IMR-90 (cell line): ENCODE measurements around the gene ADGRG7. TPM values are rescaled to one million over a fixed set of nuclear protein-coding genes. Genes with fewer than 3 reads are reported as not detected.

ENCODE experiments used
- ATAC-seq: fragments of 200-7000 bp; cut with Tn5 transposase; 2 replicates; pipeline ENCODE4 v1.9.1; 2020; ENCODE audit warnings: low read depth, mild to moderate bottlenecking, moderate library complexity
- BruUV-seq: library from RNA; stranded (reverse); fragments of 400-500 nt; replicated peaks from 2 replicates; lab custom pipeline; 2021; lab: Mats Ljungman, UMichigan
- CTCF ChIA-PET: fragments of 300-600 bp; formaldehyde crosslinking; extraction: SDS; loops from one replicate; lab custom pipeline; 2021; ENCODE audit warnings: antibody characterized with exemption; lab: Yijun Ruan, JAX
- POLR2A ChIA-PET: fragments of 300-600 bp; sonication (Branson Sonifier 250); formaldehyde crosslinking; loops from one replicate; lab custom pipeline; 2022; ENCODE audit warnings: antibody characterized with exemption; ENCODE audit not compliant: unreplicated experiment; lab: Charles Lee
- DNase-seq: peaks from one replicate; pipeline ENCODE4 v3.0.0; 2013
- H2AFZ ChIP-seq: replicated peaks from 2 replicates; pipeline ENCODE3; 2013; ENCODE audit warnings: low read length, mild to moderate bottlenecking; ENCODE audit not compliant: poor library complexity
- H2AK5ac ChIP-seq: 2 replicates; pipeline ENCODE4 v1.6.1; 2013; ENCODE audit warnings: low read depth, low read length, inconsistent platforms
- H2AK9ac ChIP-seq: replicated peaks from 2 replicates; pipeline ENCODE3; 2013; ENCODE audit warnings: mild to moderate bottlenecking, low read depth, low read length, moderate library complexity; ENCODE audit not compliant: poor library complexity
- H2BK120ac ChIP-seq: 2 replicates; pipeline ENCODE4 v1.6.1; 2013; ENCODE audit warnings: low read depth, low read length, inconsistent platforms
- H2BK15ac ChIP-seq: 3 replicates; pipeline ENCODE4 v1.6.1; 2013; ENCODE audit warnings: low read depth, low read length, inconsistent platforms
- H2BK20ac ChIP-seq: 2 replicates; pipeline ENCODE4 v1.6.1; 2013; ENCODE audit warnings: low read depth, mild to moderate bottlenecking, inconsistent platforms, low read length, moderate library complexity
- H2BK5ac ChIP-seq: 2 replicates; pipeline ENCODE4 v1.6.1; 2013; ENCODE audit warnings: mild to moderate bottlenecking, low read depth, low read length, inconsistent platforms; ENCODE audit not compliant: poor library complexity, severe bottlenecking
- H3K14ac ChIP-seq: replicated peaks from 2 replicates; pipeline ENCODE4 v1.6.1; 2013; ENCODE audit warnings: low read depth, low read length, inconsistent platforms
- H3K18ac ChIP-seq: 2 replicates; pipeline ENCODE4 v1.6.1; 2013; ENCODE audit warnings: low read depth, low read length, control low read depth
- H3K23ac ChIP-seq: 2 replicates; pipeline ENCODE4 v1.6.1; 2013; ENCODE audit warnings: low read depth, low read length, inconsistent platforms
- H3K27ac ChIP-seq: 2 replicates; pipeline ENCODE4 v1.5.1; 2013; ENCODE audit warnings: mild to moderate bottlenecking, control low read depth, low read length; ENCODE audit not compliant: insufficient read depth
- H3K27me3 ChIP-seq: 2 replicates; pipeline ENCODE4 v1.6.1; 2013; ENCODE audit warnings: low read length; ENCODE audit not compliant: control insufficient read depth, insufficient read depth
- H3K36me3 ChIP-seq: 2 replicates; pipeline ENCODE4 v1.6.1; 2013; ENCODE audit warnings: low read length, mixed read lengths; ENCODE audit not compliant: control insufficient read depth, insufficient read depth
- H3K4ac ChIP-seq: 2 replicates; pipeline ENCODE4 v1.6.1; 2013; ENCODE audit warnings: low read depth, low read length, inconsistent platforms
- H3K4me1 ChIP-seq: 2 replicates; pipeline ENCODE4 v1.6.1; 2013; ENCODE audit warnings: low read length, mixed read lengths; ENCODE audit not compliant: control insufficient read depth, insufficient read depth
- H3K4me2 ChIP-seq: 2 replicates; pipeline ENCODE4 v1.6.1; 2013; ENCODE audit warnings: low read depth, mild to moderate bottlenecking, control low read depth, low read length, moderate library complexity
- H3K4me3 ChIP-seq: 2 replicates; pipeline ENCODE4 v1.5.1; 2013; ENCODE audit warnings: low read depth, mild to moderate bottlenecking, control low read depth, low read length, moderate library complexity; ENCODE audit not compliant: insufficient read depth
- H3K56ac ChIP-seq: 2 replicates; pipeline ENCODE4 v1.6.1; 2013; ENCODE audit warnings: low read length, inconsistent platforms; ENCODE audit not compliant: insufficient read depth; ENCODE audit errors: extremely low read depth
- H3K79me1 ChIP-seq, 2 experiments: 2 replicates each; pipeline ENCODE4 v1.6.1; 2013; ENCODE audit warnings: low read length in 2 of 2, inconsistent platforms in 1 of 2, low read depth in 1 of 2
- H3K9ac ChIP-seq: 2 replicates; pipeline ENCODE4 v1.6.1; 2013; ENCODE audit warnings: low read depth, low read length, control low read depth
- H3K9me1 ChIP-seq: 2 replicates; pipeline ENCODE4 v1.6.1; 2013; ENCODE audit warnings: low read length, inconsistent platforms; ENCODE audit not compliant: insufficient read depth
- H3K9me3 ChIP-seq: 2 replicates; pipeline ENCODE4 v1.6.1; 2013; ENCODE audit warnings: low read length; ENCODE audit not compliant: control insufficient read depth, insufficient read depth
- H4K20me1 ChIP-seq: 2 replicates; pipeline ENCODE4 v1.6.1; 2013; ENCODE audit warnings: low read length, inconsistent platforms; ENCODE audit not compliant: insufficient read depth
- H4K5ac ChIP-seq: 2 replicates; pipeline ENCODE4 v1.6.1; 2013; ENCODE audit warnings: mild to moderate bottlenecking, low read depth, low read length, control low read depth
- H4K8ac ChIP-seq, 2 experiments: 2 replicates each; pipeline ENCODE4 v1.6.1; 2013; ENCODE audit warnings: low read depth in 2 of 2, low read length in 2 of 2, control low read depth in 1 of 2, inconsistent platforms in 1 of 2
- H4K91ac ChIP-seq: 2 replicates; pipeline ENCODE4 v1.6.1; 2013; ENCODE audit warnings: low read depth, low read length, inconsistent platforms; ENCODE audit not compliant: insufficient read depth
- BHLHE40 ChIP-seq: fragments of 150-350 bp; IDR thresholded peaks from 2 replicates; pipeline ENCODE4 v1.6.1; 2016; ENCODE audit warnings: mild to moderate bottlenecking, low read depth, low read length
- CEBPB ChIP-seq: IDR thresholded peaks from 2 replicates; pipeline ENCODE4 v1.6.1; 2012; ENCODE audit warnings: low read depth, low read length, improper control_type of control experiment
- CHD1 ChIP-seq: IDR thresholded peaks from 2 replicates; pipeline ENCODE4 v1.6.1; 2012; ENCODE audit warnings: low read depth, low read length, improper control_type of control experiment
- FOS ChIP-seq: fragments of 150-350 bp; IDR thresholded peaks from 2 replicates; pipeline ENCODE4 v1.6.1; 2016; ENCODE audit warnings: low read depth, low read length
- MAFK ChIP-seq: IDR thresholded peaks from 2 replicates; pipeline ENCODE4 v1.6.1; 2012; ENCODE audit warnings: low read depth, low read length, improper control_type of control experiment
- MAZ ChIP-seq: IDR thresholded peaks from 2 replicates; pipeline ENCODE4 v1.6.1; 2012; ENCODE audit warnings: low read depth, mild to moderate bottlenecking, low read length, improper control_type of control experiment, moderate library complexity, borderline replicate concordance
- MXI1 ChIP-seq: IDR thresholded peaks from 2 replicates; pipeline ENCODE4 v1.6.1; 2012; ENCODE audit warnings: low read depth, mild to moderate bottlenecking, low read length, moderate library complexity, borderline replicate concordance
- NFE2L2 ChIP-seq: fragments of 150-350 bp; IDR thresholded peaks from 2 replicates; pipeline ENCODE4 v1.6.1; 2016; ENCODE audit warnings: low read depth, mild to moderate bottlenecking, low read length
- POLR2A ChIP-seq: IDR thresholded peaks from 2 replicates; pipeline ENCODE4 v1.6.1; 2012; ENCODE audit warnings: mild to moderate bottlenecking, low read depth, low read length
- RAD21 ChIP-seq: IDR thresholded peaks from 2 replicates; pipeline ENCODE4 v1.6.1; 2012; ENCODE audit warnings: low read length, improper control_type of control experiment
- RCOR1 ChIP-seq: IDR thresholded peaks from 2 replicates; pipeline ENCODE4 v1.6.1; 2012; ENCODE audit warnings: mild to moderate bottlenecking, low read length, improper control_type of control experiment; ENCODE audit not compliant: insufficient replicate concordance
- RFX5 ChIP-seq: IDR thresholded peaks from 2 replicates; pipeline ENCODE4 v1.8.0; 2012; ENCODE audit warnings: low read depth, mild to moderate bottlenecking, low read length, moderate library complexity
- SMC3 ChIP-seq: fragments of 150-350 bp; IDR thresholded peaks from 2 replicates; pipeline ENCODE4 v1.6.1; 2016; ENCODE audit warnings: low read depth, mild to moderate bottlenecking, antibody characterized with exemption, low read length, moderate library complexity
- WGBS, 2 experiments: methylation state at CpG; one replicate each; pipeline versions ENCODE4 v1.1.5 to v1.1.7; 2013; ENCODE audit warnings: missing lambda C conversion rate in 2 of 2; ENCODE audit not compliant: insufficient read length in 1 of 2; ENCODE audit errors: extremely low coverage in 2 of 2; 5-methylcytosine and 5-hydroxymethylcytosine counted together
- dilution Hi-C: fragments of 300-500 bp; cut with HindIII; formaldehyde crosslinking; loops from one replicate; pipeline ENCODE4 v1.14.3; 2018; ENCODE audit warnings: low sequenced_read_pairs; ENCODE audit not compliant: unreplicated experiment
- in situ Hi-C: fragments of 300-500 bp; cut with MboI; formaldehyde crosslinking; loops from 3 replicates; pipeline ENCODE4 v1.14.3; 2019; ENCODE audit warnings: low sequenced_read_pairs, inconsistent platforms, mixed read lengths
- intact Hi-C: fragments of 100-400 bp; cut with micrococcal nuclease; formaldehyde crosslinking; loops from 2 replicates; pipeline ENCODE4 v1.10.0; 2022
- polyA plus RNA-seq, 3 experiments: library from polyadenylated mRNA; depleted of rRNA; stranded (reverse); fragments of >200 nt; gene quantifications; 2 replicates each; pipeline ENCODE4 v1.2.3, GENCODE V29; 2012; ENCODE audit warnings: low replicate concordance in 1 of 3
- total RNA-seq: library from RNA; depleted of rRNA; stranded (reverse); fragments of >200 nt; gene quantifications from 2 replicates; pipeline ENCODE4 v1.2.3, GENCODE V29; 2012
- TF ChIP-seq, protein P1 (sequence below): conservative IDR thresholded peaks from 2 replicates; pipeline ENCODE4 v1.5.1; 2012; ENCODE audit warnings: mild to moderate bottlenecking, low read depth, low read length, improper control_type of control experiment
- TF ChIP-seq, protein P2 (sequence below): fragments of 150-350 bp; IDR thresholded peaks from 2 replicates; pipeline ENCODE4 v1.6.1; 2016; ENCODE audit warnings: low read depth, mild to moderate bottlenecking, low read length, moderate library complexity, borderline replicate concordance
- TF ChIP-seq, protein P3 (sequence below): fragments of 150-350 bp; IDR thresholded peaks from 2 replicates; pipeline ENCODE4 v1.6.1; 2017; ENCODE audit warnings: mild to moderate bottlenecking, antibody characterized with exemption, low read length, low read depth

The ADGRG7 gene
- total and polyA plus RNA-seq, 2 of the 4 experiments (the other 2 are of a cell fraction), result not detected

DNA sequence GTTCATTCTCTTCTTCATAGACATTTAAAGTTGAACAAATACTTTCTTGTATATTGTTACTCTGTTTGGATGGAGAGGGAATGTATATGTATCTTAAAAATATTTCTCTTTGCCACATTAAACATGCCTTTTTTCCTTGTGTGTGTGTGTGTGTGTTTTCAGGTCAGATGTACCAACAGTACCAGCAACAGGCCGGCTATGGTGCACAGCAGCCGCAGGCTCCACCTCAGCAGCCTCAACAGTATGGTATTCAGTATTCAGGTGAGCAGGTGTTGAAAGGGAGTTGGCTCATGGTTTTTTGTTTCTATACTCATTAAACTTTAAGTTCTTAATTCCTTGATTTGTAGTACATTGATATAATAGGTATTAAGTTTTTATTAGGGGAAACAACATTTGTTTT, 135.3 kb downstream of the ADGRG7 start:
- ATAC-seq, result no peak
- peaks cover 39% of the 10 kb centered on the region for H3K36me3 ChIP-seq
- H2BK120ac ChIP-seq, result no peak overlapping the region
- H2AFZ ChIP-seq, result no peak overlapping the region
- intact Hi-C loops, result no loop called here
- no peak overlapping the region for H3K9ac ChIP-seq
- peaks cover 7% of the 10 kb centered on the region; the same call in 1 of the 2 replicates for H4K20me1 ChIP-seq
- peaks cover 4% of the 10 kb centered on the region; the same call in 1 of the 2 replicates for H3K9me1 ChIP-seq
- H2BK20ac ChIP-seq, result no peak overlapping the region
- H2AK9ac ChIP-seq, result no peak overlapping the region
- H3K27ac ChIP-seq, result no peak overlapping the region
- DNase-seq, result no peak
- H3K79me1 ChIP-seq, result peaks cover 6 to 30% of the 10 kb centered on the region in 2 experiments
- no peak overlapping the region for H3K56ac ChIP-seq
- no peak overlapping the region for H3K4ac ChIP-seq
- no peaks in the 10 kb centered on the region for H3K4me1 ChIP-seq
- no peak overlapping the region for H3K14ac ChIP-seq
- no peak overlapping the region for H3K23ac ChIP-seq
- in situ Hi-C loops, result loop anchor here (25.0 kb wide), 1 partner anchor 907 kb away; no protein-coding TSS in a partner anchor
- H3K18ac ChIP-seq, result no peak overlapping the region
- no peaks in the 10 kb centered on the region for H3K27me3 ChIP-seq
- no peak overlapping the region for H4K5ac ChIP-seq
- no peak overlapping the region for H3K4me3 ChIP-seq
- no CpG with 5 or more reads among the region's 2 CpGs for WGBS, 2 experiments
- H4K91ac ChIP-seq, result no peak overlapping the region
- ChIA-PET CTCF (no interaction called here), POLR2A (no interaction called here)
- H3K4me2 ChIP-seq, result no peak overlapping the region
- dilution Hi-C loops, result no loop called here
- H3K9me3 ChIP-seq, result no peaks in the 10 kb centered on the region
- H4K8ac ChIP-seq, result no peak overlapping the region
- no peak for TF ChIP-seq FOS
- TF ChIP-seq MAZ, result no peak
- TF ChIP-seq MAFK, result no peak
- no peak for TF ChIP-seq POLR2A
- TF ChIP-seq BHLHE40, result no peak
- no peak for TF ChIP-seq MXI1
- no peak for TF ChIP-seq RCOR1
- TF ChIP-seq, protein P1, sequence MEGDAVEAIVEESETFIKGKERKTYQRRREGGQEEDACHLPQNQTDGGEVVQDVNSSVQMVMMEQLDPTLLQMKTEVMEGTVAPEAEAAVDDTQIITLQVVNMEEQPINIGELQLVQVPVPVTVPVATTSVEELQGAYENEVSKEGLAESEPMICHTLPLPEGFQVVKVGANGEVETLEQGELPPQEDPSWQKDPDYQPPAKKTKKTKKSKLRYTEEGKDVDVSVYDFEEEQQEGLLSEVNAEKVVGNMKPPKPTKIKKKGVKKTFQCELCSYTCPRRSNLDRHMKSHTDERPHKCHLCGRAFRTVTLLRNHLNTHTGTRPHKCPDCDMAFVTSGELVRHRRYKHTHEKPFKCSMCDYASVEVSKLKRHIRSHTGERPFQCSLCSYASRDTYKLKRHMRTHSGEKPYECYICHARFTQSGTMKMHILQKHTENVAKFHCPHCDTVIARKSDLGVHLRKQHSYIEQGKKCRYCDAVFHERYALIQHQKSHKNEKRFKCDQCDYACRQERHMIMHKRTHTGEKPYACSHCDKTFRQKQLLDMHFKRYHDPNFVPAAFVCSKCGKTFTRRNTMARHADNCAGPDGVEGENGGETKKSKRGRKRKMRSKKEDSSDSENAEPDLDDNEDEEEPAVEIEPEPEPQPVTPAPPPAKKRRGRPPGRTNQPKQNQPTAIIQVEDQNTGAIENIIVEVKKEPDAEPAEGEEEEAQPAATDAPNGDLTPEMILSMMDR, result no peak
- TF ChIP-seq CHD1, result no peak
- no peak for TF ChIP-seq NFE2L2
- TF ChIP-seq, protein P2, sequence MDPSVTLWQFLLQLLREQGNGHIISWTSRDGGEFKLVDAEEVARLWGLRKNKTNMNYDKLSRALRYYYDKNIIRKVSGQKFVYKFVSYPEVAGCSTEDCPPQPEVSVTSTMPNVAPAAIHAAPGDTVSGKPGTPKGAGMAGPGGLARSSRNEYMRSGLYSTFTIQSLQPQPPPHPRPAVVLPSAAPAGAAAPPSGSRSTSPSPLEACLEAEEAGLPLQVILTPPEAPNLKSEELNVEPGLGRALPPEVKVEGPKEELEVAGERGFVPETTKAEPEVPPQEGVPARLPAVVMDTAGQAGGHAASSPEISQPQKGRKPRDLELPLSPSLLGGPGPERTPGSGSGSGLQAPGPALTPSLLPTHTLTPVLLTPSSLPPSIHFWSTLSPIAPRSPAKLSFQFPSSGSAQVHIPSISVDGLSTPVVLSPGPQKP, result no peak
- TF ChIP-seq RAD21, result no peak
- TF ChIP-seq CEBPB, result no peak
- TF ChIP-seq, protein P3, sequence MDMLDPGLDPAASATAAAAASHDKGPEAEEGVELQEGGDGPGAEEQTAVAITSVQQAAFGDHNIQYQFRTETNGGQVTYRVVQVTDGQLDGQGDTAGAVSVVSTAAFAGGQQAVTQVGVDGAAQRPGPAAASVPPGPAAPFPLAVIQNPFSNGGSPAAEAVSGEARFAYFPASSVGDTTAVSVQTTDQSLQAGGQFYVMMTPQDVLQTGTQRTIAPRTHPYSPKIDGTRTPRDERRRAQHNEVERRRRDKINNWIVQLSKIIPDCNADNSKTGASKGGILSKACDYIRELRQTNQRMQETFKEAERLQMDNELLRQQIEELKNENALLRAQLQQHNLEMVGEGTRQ, result no peak
- no peak for TF ChIP-seq SMC3
- no peak for TF ChIP-seq RFX5
- no peak overlapping the region for H2AK5ac ChIP-seq
- no peak overlapping the region for H2BK5ac ChIP-seq
- no TSS peak for BruUV-seq
- no peak overlapping the region for H2BK15ac ChIP-seq
